ENCODE data around the gene SLC1A3.

SLC1A3 gene

GRCh38 chr5:36600917-36601527 is 5.4 kb upstream of the SLC1A3 start:
- no peak for DNase-seq

DNA sequence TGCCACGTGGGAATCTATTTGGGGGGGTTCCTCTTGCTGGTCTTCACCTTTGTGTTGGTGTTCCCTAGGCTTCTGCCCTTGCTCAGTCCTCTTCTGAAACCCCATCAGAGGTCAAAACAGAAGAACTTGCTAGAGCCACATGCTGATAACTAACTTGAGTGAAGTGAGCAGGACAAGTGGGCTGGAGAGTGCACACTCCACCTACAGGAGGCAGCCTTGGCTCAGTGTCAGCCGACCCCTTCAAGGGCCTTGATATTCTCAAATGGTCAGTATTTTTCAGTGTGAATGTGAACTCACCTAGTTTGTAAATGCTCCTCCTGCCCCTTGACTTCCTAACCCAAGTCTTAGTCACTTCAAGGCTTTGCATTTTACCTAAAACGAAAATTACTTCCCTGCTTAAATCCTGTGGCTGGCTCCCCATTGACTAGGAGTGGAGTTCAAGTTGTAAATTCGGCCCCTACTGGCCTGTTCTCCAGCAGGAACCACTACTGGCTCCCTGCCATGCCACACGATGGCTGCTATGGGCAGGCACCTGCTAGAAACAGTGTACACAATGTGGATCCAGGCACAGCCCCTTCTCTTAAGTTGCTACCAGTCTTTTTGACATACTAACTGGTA is 3.6 kb upstream of the SLC1A3 start:
- DNase-seq, result no peak

- DNase-seq, result no peak
Measured at GRCh38 chr5:36605241-36605640, 1.2 kb upstream of the SLC1A3 start.

DNA sequence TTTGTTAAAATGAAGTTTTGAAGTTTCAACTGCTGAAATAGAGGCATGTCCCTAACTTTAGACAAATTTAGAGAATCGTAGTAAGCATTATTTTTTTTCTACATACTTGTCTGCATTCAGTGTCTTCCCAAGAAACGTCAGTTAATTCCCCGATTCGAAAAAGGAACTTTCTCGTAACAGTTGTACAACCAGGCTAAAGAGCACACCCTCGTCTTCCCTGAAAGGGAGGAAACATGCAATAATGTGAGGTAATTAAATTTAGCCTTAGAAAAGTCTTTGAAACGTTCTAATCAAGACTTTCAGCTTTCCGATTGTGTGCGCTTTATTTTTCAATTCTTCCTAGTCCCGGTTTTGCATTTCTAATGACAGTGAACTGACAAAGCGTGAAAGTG is 374 bp upstream of the SLC1A3 start:
- DNase-seq, result no peak

DNA sequence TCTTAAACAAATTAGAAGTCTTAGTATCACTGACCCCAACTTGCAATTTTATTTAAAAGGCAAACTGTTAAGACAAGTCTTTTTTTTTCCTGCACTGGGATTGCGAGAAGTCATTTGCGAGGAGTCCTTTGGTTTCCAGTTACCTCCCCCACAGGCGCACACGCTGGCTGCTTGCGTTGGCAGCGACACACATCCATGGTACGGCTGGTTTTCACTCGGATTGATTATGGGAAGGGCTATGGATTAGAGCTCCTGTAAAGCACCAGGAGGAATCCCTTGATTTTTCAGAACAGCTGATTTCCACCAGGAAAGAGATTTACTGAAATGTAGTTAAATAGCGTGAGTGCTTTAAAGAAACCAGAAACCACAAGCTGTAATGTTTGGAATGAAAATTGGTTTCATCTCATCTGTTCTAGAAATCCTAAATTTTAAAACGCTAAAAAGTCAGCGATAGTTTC is 737 bp downstream of the SLC1A3 start:
- DNase-seq, result no peak

DNA sequence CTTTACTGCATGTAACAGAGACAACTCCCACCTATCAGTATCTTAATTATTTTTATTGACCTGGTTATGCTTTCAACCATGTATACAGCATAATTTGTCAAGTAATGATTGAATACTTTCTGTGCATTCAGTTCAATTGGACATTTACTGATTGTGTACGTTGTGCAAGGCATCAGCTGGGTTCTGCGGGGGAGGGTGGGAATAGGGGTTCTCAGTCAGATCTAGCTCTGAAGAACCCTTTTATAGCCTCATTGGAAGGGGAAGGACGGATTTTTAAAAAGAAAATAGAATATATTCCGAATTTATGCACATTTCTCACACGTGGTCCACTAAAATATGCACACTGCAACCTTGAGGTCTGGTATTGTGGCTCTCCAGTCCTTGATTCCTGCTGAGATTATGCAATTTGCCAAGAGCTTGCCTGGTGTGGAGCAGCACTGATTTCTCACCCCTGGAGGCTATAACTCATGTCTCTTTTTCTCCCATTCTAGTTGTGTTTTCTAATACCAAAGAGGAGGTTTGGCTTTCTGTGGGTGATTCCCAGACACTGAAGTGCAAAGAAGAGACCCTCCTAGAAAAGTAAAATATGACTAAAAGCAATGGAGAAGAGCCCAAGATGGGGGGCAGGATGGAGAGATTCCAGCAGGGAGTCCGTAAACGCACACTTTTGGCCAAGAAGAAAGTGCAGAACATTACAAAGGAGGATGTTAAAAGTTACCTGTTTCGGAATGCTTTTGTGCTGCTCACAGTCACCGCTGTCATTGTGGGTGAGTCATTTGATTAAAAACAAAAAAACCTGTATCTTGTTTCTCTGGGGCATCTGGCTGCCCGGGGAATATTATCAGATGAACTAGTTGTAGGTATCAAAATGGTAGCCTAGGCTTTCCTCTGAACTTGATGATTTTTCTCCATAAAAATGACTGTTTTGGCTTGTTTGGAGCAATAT is 1.7 kb downstream of the SLC1A3 start:
- DNase-seq, result no peak

GRCh38 chr5:36610621-36611020 is 4.2 kb downstream of the SLC1A3 start:
- no peak for DNase-seq

DNA sequence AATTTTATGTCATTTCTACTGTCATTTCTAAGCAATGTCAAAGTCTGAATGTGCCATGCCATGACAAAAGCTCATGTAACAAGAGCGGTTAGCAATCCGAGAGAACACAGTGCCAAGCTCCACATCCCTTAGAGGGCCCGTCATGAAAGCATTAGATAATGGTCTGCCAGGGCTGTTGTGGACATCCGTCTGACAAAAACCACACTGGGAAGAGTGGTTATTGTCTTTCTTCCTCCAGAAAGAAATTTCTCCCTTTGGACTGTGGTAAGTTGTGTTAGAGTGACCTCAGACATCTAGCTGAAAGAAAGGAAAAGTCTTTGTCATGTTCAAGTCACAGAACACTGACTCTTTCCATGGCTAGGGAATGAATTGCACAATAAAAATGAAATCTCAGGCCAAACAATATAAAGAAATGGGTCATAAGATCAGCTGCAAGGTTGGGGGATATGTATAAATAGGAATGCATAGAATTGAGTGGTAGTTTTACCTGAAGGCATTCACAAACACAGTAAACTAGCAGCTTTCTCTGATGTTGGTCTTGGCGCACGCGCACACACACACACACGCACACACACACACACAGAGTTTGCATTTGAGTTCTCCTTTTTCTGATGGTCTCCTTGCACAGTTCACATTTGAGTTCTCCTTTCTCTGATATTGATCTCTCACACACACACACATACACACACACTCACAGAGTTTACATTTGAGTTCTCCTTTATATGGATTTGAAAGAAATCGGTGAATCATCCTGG is 5.3 kb downstream of the SLC1A3 start:
- no peak for DNase-seq

DNA sequence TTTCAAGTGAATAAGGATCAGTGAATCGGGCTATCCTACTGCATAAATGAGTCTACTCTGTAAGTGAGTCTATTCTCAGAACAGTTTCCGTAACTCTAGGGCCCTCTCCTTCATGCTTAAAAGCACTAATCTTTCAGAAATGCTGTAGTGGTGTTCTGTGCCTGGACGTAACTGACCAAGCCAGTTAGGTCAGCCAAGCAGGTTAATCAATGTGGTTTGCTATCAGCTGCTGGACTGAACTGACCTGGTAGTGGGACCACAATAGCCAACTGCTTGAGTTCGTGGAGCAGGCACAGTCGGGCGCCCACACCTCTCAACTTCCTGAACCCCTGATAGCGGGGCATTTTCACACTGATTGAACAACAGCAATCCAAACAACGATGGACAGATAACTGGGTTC is 6.8 kb downstream of the SLC1A3 start:
- DNase-seq, result no peak

DNA sequence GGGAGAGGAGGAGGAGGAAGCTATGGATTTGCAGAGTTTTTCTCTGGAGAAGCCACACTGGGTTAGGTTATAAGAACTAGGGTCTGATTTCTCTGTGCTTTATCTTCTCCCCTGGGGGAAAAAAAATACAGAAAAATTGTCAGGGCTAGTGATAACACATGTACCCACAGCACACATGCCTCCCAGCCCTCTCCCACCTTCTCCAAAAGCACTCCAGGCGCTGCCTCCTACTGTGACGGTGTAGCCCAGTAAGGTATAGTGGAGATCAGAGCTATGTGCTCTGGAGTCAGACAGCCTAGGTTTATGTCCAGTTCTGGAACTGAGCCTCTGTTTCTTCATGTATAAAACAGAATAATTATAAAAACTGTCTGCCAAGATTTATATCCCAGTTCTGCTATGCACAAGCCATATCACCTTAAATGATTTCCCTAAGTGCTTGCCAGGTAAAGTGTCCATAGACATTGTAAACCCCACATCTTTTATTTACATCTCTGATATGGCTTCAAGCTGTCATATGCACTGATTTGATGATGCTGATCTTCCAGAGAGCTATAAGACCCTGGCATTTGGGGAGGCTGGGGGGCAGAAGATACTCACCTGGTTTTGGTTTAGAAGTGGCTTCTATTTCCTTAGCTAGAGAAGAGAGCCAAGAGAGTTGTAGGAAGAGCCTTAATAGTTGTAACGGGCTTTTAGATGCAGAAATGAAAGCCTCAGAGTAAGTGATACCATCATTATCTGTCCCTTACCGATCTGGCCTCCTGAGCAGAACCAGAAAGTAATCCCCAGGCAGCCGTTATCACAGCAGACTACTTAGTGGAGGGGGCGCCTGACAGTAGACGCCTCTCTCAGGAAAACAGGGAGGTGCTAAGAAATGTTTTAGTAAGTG is 7.6 kb downstream of the SLC1A3 start:
- no peak for DNase-seq

- no peak for DNase-seq
Measured at GRCh38 chr5:36614657-36615308, 8.4 kb downstream of the SLC1A3 start.

DNA sequence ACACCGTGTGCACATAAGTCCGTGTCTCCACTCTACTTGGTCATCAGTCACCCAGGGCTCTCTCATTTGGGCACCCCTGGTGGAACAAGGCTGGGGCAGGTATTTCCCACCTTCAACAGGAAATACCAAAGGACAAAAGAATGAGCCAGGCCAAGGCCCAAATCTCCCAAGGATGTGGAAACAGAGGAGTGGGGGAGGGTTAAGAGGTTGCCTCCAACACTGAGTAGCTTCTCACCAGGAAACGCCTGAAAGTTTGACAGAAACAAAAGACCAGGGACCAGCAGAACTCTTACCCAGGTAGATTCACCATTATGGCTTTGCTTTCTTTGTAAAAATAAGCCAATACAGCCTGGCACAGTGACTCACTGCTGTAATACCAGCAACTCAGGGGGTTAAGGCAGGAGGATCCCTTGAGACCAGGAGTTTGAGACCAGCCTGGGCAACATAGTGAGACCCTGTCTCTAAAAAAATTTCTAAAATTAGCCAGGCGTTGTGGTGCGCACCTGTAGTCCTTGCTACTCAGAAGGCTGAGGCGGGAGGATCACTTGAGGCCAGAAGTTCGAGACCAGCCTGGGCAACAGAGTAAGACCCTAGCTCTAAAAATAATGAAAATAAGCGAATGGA is 12.7 kb downstream of the SLC1A3 start:
- no peak for DNase-seq

GRCh38 chr5:36621985-36622384 is 15.6 kb downstream of the SLC1A3 start:
- DNase-seq, result no peak

DNA sequence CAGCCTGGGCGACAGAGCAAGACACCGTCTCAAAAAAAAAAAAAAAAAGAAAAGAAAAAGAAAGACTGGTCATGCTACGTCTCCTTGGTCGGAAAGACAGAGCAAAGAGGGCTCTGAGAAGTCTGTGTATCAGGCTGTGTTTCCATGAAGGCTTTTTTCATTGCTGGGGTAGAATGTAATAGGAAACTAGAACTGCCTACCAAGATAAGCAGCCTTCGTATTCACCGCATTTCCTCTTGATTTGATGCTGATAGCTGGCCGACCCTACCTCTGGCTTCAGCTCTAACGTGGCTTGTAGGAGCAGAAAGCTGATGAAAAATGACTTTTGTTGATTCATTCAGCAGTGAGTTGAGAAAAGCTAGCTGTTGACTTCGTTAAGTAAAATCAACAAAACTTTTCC is 17.4 kb downstream of the SLC1A3 start:
- no peak for DNase-seq

DNA sequence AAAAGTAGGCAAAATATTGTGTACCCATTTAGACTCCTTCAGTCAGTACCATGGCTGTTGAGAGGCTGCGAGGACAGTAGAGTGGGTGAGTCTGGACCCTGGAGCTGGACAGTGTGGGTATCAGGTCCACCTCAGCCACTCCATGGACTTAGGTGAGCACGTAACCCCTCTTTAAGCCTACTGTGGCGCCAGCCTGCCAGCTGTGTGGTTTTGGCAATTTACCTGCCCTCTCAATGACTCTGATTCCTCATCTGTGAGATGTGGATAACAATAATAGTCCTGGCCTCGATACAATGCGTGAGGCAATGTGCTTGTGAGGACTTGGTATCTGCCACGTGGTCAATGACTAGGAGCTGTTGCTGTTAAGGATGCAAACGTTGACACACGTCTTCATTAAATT is 17.9 kb downstream of the SLC1A3 start:
- DNase-seq, result no peak

DNA sequence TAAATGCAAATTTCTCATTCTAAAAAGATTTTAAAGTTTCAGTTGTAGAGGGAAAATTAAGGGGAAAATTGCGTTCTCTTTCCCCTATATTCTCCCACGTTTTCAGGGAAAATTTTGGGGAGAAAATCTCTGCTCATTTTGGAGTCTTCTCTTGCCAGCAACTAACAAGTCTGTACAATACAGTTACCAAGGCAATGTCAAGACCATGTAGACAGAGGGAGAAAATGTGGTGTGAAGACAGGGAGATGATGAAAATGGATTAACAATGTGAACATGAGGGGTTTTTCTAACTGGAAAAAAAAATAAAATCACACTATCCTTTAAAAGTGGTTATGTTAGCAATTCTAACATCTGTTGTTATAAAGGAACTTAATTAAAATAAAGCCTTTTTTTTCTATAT is 22.3 kb downstream of the SLC1A3 start:
- DNase-seq, result no peak

DNA sequence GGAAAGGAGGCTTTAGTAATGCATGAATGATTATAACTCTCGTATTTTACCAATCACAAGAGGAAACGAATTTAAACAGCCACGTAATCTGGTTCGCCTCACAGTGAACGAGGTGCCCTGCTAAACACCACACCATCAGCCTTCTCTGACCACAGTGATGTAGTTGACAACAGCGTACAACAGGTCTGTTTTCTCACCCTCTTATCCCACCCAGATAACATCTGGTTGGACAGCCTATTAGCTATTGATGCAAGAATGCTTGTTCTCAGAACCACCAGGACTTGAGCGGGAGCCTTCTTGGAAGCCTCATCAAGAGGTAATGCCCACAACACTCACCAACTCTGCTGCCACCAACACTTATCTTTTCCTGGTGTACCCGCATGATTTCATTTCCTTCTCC is 23.3 kb downstream of the SLC1A3 start:
- no peak for DNase-seq

- no peak for DNase-seq
Measured at GRCh38 chr5:36630201-36631145, 24.1 kb downstream of the SLC1A3 start.

GRCh38 chr5:36631154-36631553 is 24.7 kb downstream of the SLC1A3 start:
- no peak for DNase-seq

All from CD4-positive, alpha-beta T cell treated with Interleukin-17A for 1 hour (primary cell).